Measurements from ENCODE around the gene DCHS1. TPM values are rescaled to one million over a fixed set of nuclear protein-coding genes. Genes with fewer than 3 reads are reported as not detected.

The DCHS1 gene
- total RNA-seq, 4 donors from 2014 or later: 5.5 to 17.7 (median 14.0) TPM

- intact Hi-C loops (cut with DNase I; ENCODE audit: low total_unique reads) (no loop called here), in situ Hi-C loops (cut with MboI; ENCODE audit: low pct_ligation_motif_present in 1 of 4, low pct_unique_long_range_greater_than_20kb in 1 of 4, low sequenced_read_pairs in 3 of 4) (no loop called here)
- Histone ChIP-seq H3K27me3 (no peaks in the 10 kb centered on the region), H3K4me3 (no peak overlapping the region), H3K36me3 (no peaks in the 10 kb centered on the region), H3K4me1 (peaks cover 0 to 4% (median 2%) of the 10 kb centered on the region in 4 donors), H3K27ac (peak overlapping the region in 3 of 4 donors; percentile 36 to 76 (median 67)), H3K9me3 (no peaks in the 10 kb centered on the region)
- WGBS, 2 donors (ENCODE audit: low coverage in 1 of 2): 59 to 76% methylated on average over 2 to 3 of the region's 3 CpGs
- TF ChIP-seq CTCF (IDR thresholded peaks at IDR 0.05) (no peak), EP300 (IDR thresholded peaks at IDR 0.05; ENCODE audit: low read depth) (no peak), POLR2A (IDR thresholded peaks at IDR 0.05) (no peak), POLR2AphosphoS5 (IDR thresholded peaks at IDR 0.05) (no peak)
- no peak for DNase-seq
Measured at GRCh38 chr11:6663794-6664469, 8.3 kb upstream of the DCHS1 start.

GRCh38 chr11:6660712-6661111, 5.1 kb upstream of the DCHS1 start:
- in situ Hi-C loops (cut with MboI; ENCODE audit: low pct_ligation_motif_present in 1 of 4, low pct_unique_long_range_greater_than_20kb in 1 of 4, low sequenced_read_pairs in 3 of 4): no loop called here
- 85 to 86% methylated on average over 3 of the region's 3 CpGs for WGBS, 2 donors (ENCODE audit: low coverage in 1 of 2)

GRCh38 chr11:6658647-6659046, 3.0 kb upstream of the DCHS1 start:
- TF ChIP-seq POLR2A (IDR thresholded peaks at IDR 0.05) (no peak), CTCF (IDR thresholded peaks at IDR 0.05) (no peak), EP300 (IDR thresholded peaks at IDR 0.05; ENCODE audit: low read depth) (no peak), POLR2AphosphoS5 (IDR thresholded peaks at IDR 0.05) (no peak)
- intact Hi-C loops (cut with DNase I; ENCODE audit: low total_unique reads): no loop called here
- H3K27me3 ChIP-seq: peaks cover 27% of the 10 kb centered on the region
- no peak overlapping the region for H3K27ac ChIP-seq
- in situ Hi-C loops (cut with MboI; ENCODE audit: low pct_ligation_motif_present in 1 of 4, low pct_unique_long_range_greater_than_20kb in 1 of 4, low sequenced_read_pairs in 3 of 4): no loop called here
- H3K4me3 ChIP-seq: no peak overlapping the region
- peaks cover 0 to 11% (median 6%) of the 10 kb centered on the region in 4 donors for H3K4me1 ChIP-seq
- DNase-seq: no peak
- no peaks in the 10 kb centered on the region for H3K9me3 ChIP-seq
- H3K36me3 ChIP-seq: no peaks in the 10 kb centered on the region

More at GRCh38 chr11:6660712-6661111, 5.1 kb upstream of the DCHS1 start:
- no peak for TF ChIP-seq POLR2A (IDR thresholded peaks at IDR 0.05)
- TF ChIP-seq EP300 (IDR thresholded peaks at IDR 0.05; ENCODE audit: low read depth): no peak
- no peak for TF ChIP-seq CTCF (IDR thresholded peaks at IDR 0.05)
- H3K9me3 ChIP-seq: no peaks in the 10 kb centered on the region
- no peaks in the 10 kb centered on the region for H3K36me3 ChIP-seq
- DNase-seq: no peak
- intact Hi-C loops (cut with DNase I; ENCODE audit: low total_unique reads): no loop called here
- H3K4me1 ChIP-seq: peaks cover 0 to 11% (median 5%) of the 10 kb centered on the region in 4 donors
- H3K4me3 ChIP-seq: no peak overlapping the region
- peaks cover 19% of the 10 kb centered on the region for H3K27me3 ChIP-seq
- H3K27ac ChIP-seq: no peak overlapping the region

GRCh38 chr11:6657346-6657745, 1.7 kb upstream of the DCHS1 start:
- in situ Hi-C loops (cut with MboI; ENCODE audit: low pct_ligation_motif_present in 1 of 4, low pct_unique_long_range_greater_than_20kb in 1 of 4, low sequenced_read_pairs in 3 of 4): no loop called here
- WGBS, 2 donors (ENCODE audit: low coverage in 1 of 2): 30% methylated on average over 1 of the region's 1 CpG; no CpG with 5 or more reads in 1 of the 2 donors
- Histone ChIP-seq H3K9me3 (no peaks in the 10 kb centered on the region), H3K4me3 (no peak overlapping the region), H3K36me3 (no peaks in the 10 kb centered on the region), H3K4me1 (peaks cover 0 to 11% (median 5%) of the 10 kb centered on the region in 4 donors), H3K27me3 (peaks cover 27% of the 10 kb centered on the region), H3K27ac (no peak overlapping the region)
- TF ChIP-seq POLR2A (IDR thresholded peaks at IDR 0.05) (no peak), CTCF (IDR thresholded peaks at IDR 0.05) (no peak), POLR2AphosphoS5 (IDR thresholded peaks at IDR 0.05) (no peak), EP300 (IDR thresholded peaks at IDR 0.05; ENCODE audit: low read depth) (no peak)
- no peak for DNase-seq
- intact Hi-C loops (cut with DNase I; ENCODE audit: low total_unique reads): no loop called here
